ENCODE results near the gene RAB37. TPM values are rescaled to one million over a fixed set of nuclear protein-coding genes. Genes with fewer than 3 reads are reported as not detected.
A peak's percentile ranks its signal among the peaks of the same experiment; 100 is the strongest.

RAB37 gene
- total and polyA plus RNA-seq, 9 of the 15 experiments (the other 6 are each of a cell fraction or from before 2014, with no cell fraction given): 0.03 to 0.27 (median 0.11) TPM; not detected in 4

DNA sequence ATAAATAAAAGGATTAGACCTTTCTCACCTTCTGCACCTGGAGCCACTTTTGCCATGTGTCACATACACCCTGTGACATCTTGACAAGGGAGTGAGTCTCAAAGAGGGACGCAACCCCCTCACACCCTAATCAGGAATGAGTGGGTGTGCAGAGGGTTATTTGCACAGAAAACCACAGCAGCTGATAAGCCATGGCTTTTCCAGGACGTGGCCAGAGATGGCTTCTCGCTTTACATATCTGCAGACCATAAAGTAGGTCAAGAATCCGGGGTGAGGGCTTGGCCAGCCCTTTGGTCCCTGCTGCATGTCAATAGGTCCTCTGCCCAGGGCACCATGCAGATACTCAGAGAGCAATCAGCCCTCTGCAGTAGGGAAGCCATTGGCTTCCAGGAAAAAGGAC, 21.9 kb upstream of the RAB37 start:
- H3K9me3 ChIP-seq (replicated peaks; ENCODE audit: control insufficient read depth, insufficient read depth, low read depth, low read length): no peaks in the 10 kb centered on the region
- ChIA-PET CTCF (ENCODE audit: low intra/inter-chr PET ratio) (no interaction called here), POLR2A (interaction anchor here (0.5 to 1.2 kb wide), 2 partner anchors 21 to 114 kb away, joined by 3 to 4 read pairs; no protein-coding TSS in a partner anchor)
- H3K4me3 ChIP-seq: no peak overlapping the region
- H4K20me1 ChIP-seq (replicated peaks; ENCODE audit: control insufficient read depth, insufficient read depth, low read length): peaks cover 8% of the 10 kb centered on the region
- 0% methylated on average over 4 of the region's 4 CpGs for WGBS (ENCODE audit: insufficient coverage, low coverage, missing lambda C conversion rate)
- H3K4me2 ChIP-seq (ENCODE audit: insufficient read depth, low read length): no peak overlapping the region
- in situ Hi-C loops (cut with MboI) (no loop called here), intact Hi-C loops (cut with micrococcal nuclease) (no loop called here)
- ATAC-seq (peak; percentile 77), DNase-seq (ENCODE audit: extremely low read depth in 1 of 4, low spot score in 3 of 4) (peak; percentile 27 to 70 (median 42)), FAIRE-seq (peak; percentile 92)
- H2AFZ ChIP-seq (ENCODE audit: low read depth, low read length): no peak overlapping the region
- peaks cover 0 to 6% of the 10 kb centered on the region in 2 experiments; a peak in 3 of 5 replicates for H3K4me1 ChIP-seq (replicated peaks in 1 of 2; ENCODE audit: control insufficient read depth in 2 of 2, insufficient read depth in 2 of 2, low read length in 2 of 2)
- no peak overlapping the region for H3K27ac ChIP-seq (ENCODE audit: extremely low read depth, low read depth, low read length)
- no peaks in the 10 kb centered on the region for H3K79me2 ChIP-seq (ENCODE audit: control insufficient read depth, insufficient read depth, low read length)
- H3K9ac ChIP-seq (ENCODE audit: insufficient read depth in 1 of 2, low read depth in 2 of 2, low read length in 2 of 2): no peak overlapping the region
- H3K27me3 ChIP-seq (ENCODE audit: control insufficient read depth in 2 of 2, insufficient read depth in 2 of 2, low read length in 2 of 2): peaks cover 5 to 38% of the 10 kb centered on the region in 2 experiments
- no peaks in the 10 kb centered on the region for H3K36me3 ChIP-seq (ENCODE audit: control insufficient read depth, insufficient read depth, low read length)
- H3K9me1 ChIP-seq (ENCODE audit: control insufficient read depth, insufficient read depth, low read length): no peaks in the 10 kb centered on the region
- BruUV-seq (replicated peaks): no TSS peak
- TF ChIP-seq SMARCE1 (IDR thresholded peaks at IDR 0.05) (peak; percentile 89; the same call in 1 of the 2 replicates), RNF2 (IDR thresholded peaks at IDR 0.05) (peak; percentile 95; the same call in 1 of the 2 replicates), RCOR1 (IDR thresholded peaks at IDR 0.05; ENCODE audit: borderline replicate concordance in 1 of 2, low read depth in 2 of 2, low read length in 2 of 2) (peak; percentile 81 to 100; a peak in 3 of 4 replicates), LEF1 (IDR thresholded peaks at IDR 0.05) (peak; percentile 38; the same call in 1 of the 2 replicates), STAT5A (IDR thresholded peaks at IDR 0.05; ENCODE audit: borderline replicate concordance, low read length) (peak; percentile 56), FOXA1 (IDR thresholded peaks at IDR 0.05; ENCODE audit: borderline replicate concordance) (peak; percentile 80), NFATC3 (IDR thresholded peaks at IDR 0.05) (no peak), ZNF134 (CRISPR knock-in tag; conservative IDR thresholded peaks at IDR 0.05) (peak; percentile 58), NCOA1 (IDR thresholded peaks at IDR 0.05; ENCODE audit: low read depth) (no peak), ZNF766 (CRISPR knock-in tag; conservative IDR thresholded peaks at IDR 0.05) (peak; percentile 76; the same call in 1 of the 2 replicates), TAL1 (IDR thresholded peaks at IDR 0.05) (peak; percentile 47), CREM (IDR thresholded peaks at IDR 0.05; ENCODE audit: low read depth) (peak; percentile 46; the same call in 1 of the 2 replicates), CREB1 (IDR thresholded peaks at IDR 0.05) (peak; percentile 42; the same call in 1 of the 2 replicates), CREB1 (CRISPR knock-in tag; IDR thresholded peaks at IDR 0.05) (no peak), RBM39 (optimal IDR thresholded peaks at IDR 0.05; ENCODE audit: low read depth, low read length) (no peak)
- TF ChIP-seq, protein P1, sequence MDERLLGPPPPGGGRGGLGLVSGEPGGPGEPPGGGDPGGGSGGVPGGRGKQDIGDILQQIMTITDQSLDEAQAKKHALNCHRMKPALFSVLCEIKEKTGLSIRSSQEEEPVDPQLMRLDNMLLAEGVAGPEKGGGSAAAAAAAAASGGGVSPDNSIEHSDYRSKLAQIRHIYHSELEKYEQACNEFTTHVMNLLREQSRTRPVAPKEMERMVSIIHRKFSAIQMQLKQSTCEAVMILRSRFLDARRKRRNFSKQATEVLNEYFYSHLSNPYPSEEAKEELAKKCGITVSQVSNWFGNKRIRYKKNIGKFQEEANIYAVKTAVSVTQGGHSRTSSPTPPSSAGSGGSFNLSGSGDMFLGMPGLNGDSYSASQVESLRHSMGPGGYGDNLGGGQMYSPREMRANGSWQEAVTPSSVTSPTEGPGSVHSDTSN (CRISPR knock-in tag; IDR thresholded peaks at IDR 0.05; ENCODE audit: low read depth): no peak
- TF ChIP-seq, protein P1 (tag; conservative IDR thresholded peaks at IDR 0.05; ENCODE audit: low read depth): 0 out of 2 replicates have a peak, but pooled peaks have one; percentile 23

Measured in K562 (cell line).